Neural crest cell (in vitro differentiated cells): ENCODE data around the gene ZP4. TPM values are rescaled to one million over a fixed set of nuclear protein-coding genes. Genes with fewer than 3 reads are reported as not detected.

Experiments used
- DNase-seq: peaks from one replicate; pipeline ENCODE4 v3.0.0; 2021; ENCODE audit warnings: low read depth, mixed read lengths, low spot score
- H3K27ac Mint-ChIP-seq: one replicate; pipeline ENCODE4 v1.8.0; 2021; ENCODE audit warnings: mild to moderate bottlenecking, mixed read lengths; ENCODE audit not compliant: unreplicated experiment
- H3K27me3 Mint-ChIP-seq: 2 replicates; pipeline ENCODE4 v1.8.0; 2021; ENCODE audit warnings: low read depth, mild to moderate bottlenecking, mixed read lengths
- H3K36me3 Mint-ChIP-seq: 2 replicates; pipeline ENCODE4 v1.8.0; 2021; ENCODE audit warnings: low read depth, mild to moderate bottlenecking, mixed read lengths
- H3K4me1 Mint-ChIP-seq: 2 replicates; pipeline ENCODE4 v1.8.0; 2021; ENCODE audit warnings: mixed read lengths
- H3K4me3 Mint-ChIP-seq: one replicate; pipeline ENCODE4 v1.8.0; 2021; ENCODE audit warnings: mild to moderate bottlenecking, mixed read lengths
- H3K9me3 Mint-ChIP-seq: 2 replicates; pipeline ENCODE4 v1.8.0; 2021; ENCODE audit warnings: mixed read lengths
- CTCF ChIP-seq: fragments of 200-600 bp; sonication (generic); conservative IDR thresholded peaks from 2 replicates; pipeline ENCODE4 v1.5.0; 2021; ENCODE audit warnings: antibody characterized with exemption, mild to moderate bottlenecking
- total RNA-seq: library from RNA; stranded (reverse); gene quantifications from 2 replicates; pipeline ENCODE4 v1.2.1, GENCODE V29; 2021

Gene ZP4
- total RNA-seq, 1 donor from 2014 or later, result not detected

- H3K4me3 Mint-ChIP-seq, result no peak overlapping the region
- H3K9me3 Mint-ChIP-seq, result peaks cover 5% of the 10 kb centered on the region
- DNase-seq, result no peak
- H3K4me1 Mint-ChIP-seq, result no peaks in the 10 kb centered on the region
- TF ChIP-seq CTCF, result no peak
- H3K27ac Mint-ChIP-seq, result no peak overlapping the region
- H3K27me3 Mint-ChIP-seq, result no peaks in the 10 kb centered on the region
- H3K36me3 Mint-ChIP-seq, result no peaks in the 10 kb centered on the region
These were observed 12.4 kb upstream of the ZP4 start for GRCh38 chr1:237902960-237903743.

- TF ChIP-seq CTCF, result peak; percentile 66
- Mint-ChIP-seq H3K4me3 (no peak overlapping the region), H3K4me1 (no peaks in the 10 kb centered on the region), H3K27me3 (no peaks in the 10 kb centered on the region), H3K36me3 (no peaks in the 10 kb centered on the region), H3K27ac (no peak overlapping the region), H3K9me3 (peaks cover 5% of the 10 kb centered on the region)
- DNase-seq, result no peak
These were observed 10.7 kb upstream of the ZP4 start for GRCh38 chr1:237901299-237901934.

GRCh38 chr1:237895630-237896029, 4.9 kb upstream of the ZP4 start:
- H3K4me1 Mint-ChIP-seq, result no peaks in the 10 kb centered on the region
- DNase-seq, result no peak
- H3K27ac Mint-ChIP-seq, result no peak overlapping the region
- no peaks in the 10 kb centered on the region for H3K27me3 Mint-ChIP-seq
- peaks cover 2% of the 10 kb centered on the region for H3K9me3 Mint-ChIP-seq
- H3K4me3 Mint-ChIP-seq, result no peak overlapping the region
- H3K36me3 Mint-ChIP-seq, result no peaks in the 10 kb centered on the region
- TF ChIP-seq CTCF, result no peak

- H3K27me3 Mint-ChIP-seq, result no peaks in the 10 kb centered on the region
- H3K27ac Mint-ChIP-seq, result no peak overlapping the region
- no peak for DNase-seq
- no peaks in the 10 kb centered on the region for H3K4me1 Mint-ChIP-seq
- H3K9me3 Mint-ChIP-seq, result peaks cover 2% of the 10 kb centered on the region
- H3K36me3 Mint-ChIP-seq, result no peaks in the 10 kb centered on the region
- no peak for TF ChIP-seq CTCF
- H3K4me3 Mint-ChIP-seq, result no peak overlapping the region
These were observed 3.4 kb upstream of the ZP4 start for GRCh38 chr1:237894131-237894530.

GRCh38 chr1:237891979-237892378, 1.3 kb upstream of the ZP4 start:
- H3K4me3 Mint-ChIP-seq, result no peak overlapping the region
- H3K27ac Mint-ChIP-seq, result no peak overlapping the region
- no peak for TF ChIP-seq CTCF
- DNase-seq, result no peak
- H3K36me3 Mint-ChIP-seq, result no peaks in the 10 kb centered on the region
- no peaks in the 10 kb centered on the region for H3K4me1 Mint-ChIP-seq
- H3K27me3 Mint-ChIP-seq, result no peaks in the 10 kb centered on the region
- H3K9me3 Mint-ChIP-seq, result peaks cover 5% of the 10 kb centered on the region
